Endothelial cell of umbilical vein (primary cell): Measurements from ENCODE around the gene S100A7.

Experiments used
- EZH2 ChIP-seq: IDR thresholded peaks from 2 replicates; pipeline ENCODE4 v1.6.1; 2012; ENCODE audit warnings: borderline replicate concordance, low read depth, mild to moderate bottlenecking, moderate library complexity, low read length, inconsistent platforms; ENCODE audit not compliant: severe bottlenecking
- MYC ChIP-seq: IDR thresholded peaks from one replicate; pipeline ENCODE4 v1.6.1; 2011; ENCODE audit warnings: mild to moderate bottlenecking, low read depth, low read length
- POLR2A ChIP-seq: IDR thresholded peaks from 2 replicates; pipeline ENCODE4 v1.6.1; 2012; ENCODE audit warnings: low read depth, mild to moderate bottlenecking, control low read depth, low read length
- POLR2AphosphoS5 ChIP-seq: IDR thresholded peaks from 2 replicates; pipeline ENCODE4 v1.6.1; 2012; ENCODE audit warnings: low read depth, mild to moderate bottlenecking, control low read depth, low read length, moderate library complexity; ENCODE audit not compliant: insufficient read depth
- TF ChIP-seq, protein P1 (sequence below), 2 donors: IDR thresholded peaks; 1 replicate in 1 of 2; 2 replicates in 1 of 2; pipeline ENCODE4 v1.5.1; 2011; ENCODE audit warnings: low read length in 2 of 2, mild to moderate bottlenecking in 2 of 2, moderate library complexity in 2 of 2, control low read depth in 1 of 2, inconsistent platforms in 1 of 2, low read depth in 1 of 2; ENCODE audit not compliant: insufficient read depth in 1 of 2; ENCODE audit errors: extremely low read depth in 1 of 2

DNA sequence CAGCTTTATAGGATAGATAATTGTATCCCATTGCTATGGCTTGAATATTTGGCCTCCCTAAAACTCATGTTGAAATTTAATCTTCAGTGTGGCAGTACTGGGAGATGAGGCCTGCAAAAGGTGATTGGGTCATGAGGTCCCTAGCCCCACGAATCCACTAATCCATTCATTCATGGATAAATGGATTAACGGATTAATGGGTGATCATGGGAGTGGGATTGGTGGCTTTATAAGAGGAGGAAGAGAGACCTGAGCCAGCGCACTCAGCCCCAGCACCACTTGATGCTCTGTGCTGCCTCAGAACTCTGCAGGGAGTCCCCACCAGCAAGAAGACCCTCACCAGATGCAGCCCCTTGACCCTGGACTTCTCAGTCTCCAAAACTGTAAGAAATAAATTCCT, 43.3 kb upstream of the S100A7 start:
- no peak for TF ChIP-seq POLR2A
- TF ChIP-seq, protein P1, sequence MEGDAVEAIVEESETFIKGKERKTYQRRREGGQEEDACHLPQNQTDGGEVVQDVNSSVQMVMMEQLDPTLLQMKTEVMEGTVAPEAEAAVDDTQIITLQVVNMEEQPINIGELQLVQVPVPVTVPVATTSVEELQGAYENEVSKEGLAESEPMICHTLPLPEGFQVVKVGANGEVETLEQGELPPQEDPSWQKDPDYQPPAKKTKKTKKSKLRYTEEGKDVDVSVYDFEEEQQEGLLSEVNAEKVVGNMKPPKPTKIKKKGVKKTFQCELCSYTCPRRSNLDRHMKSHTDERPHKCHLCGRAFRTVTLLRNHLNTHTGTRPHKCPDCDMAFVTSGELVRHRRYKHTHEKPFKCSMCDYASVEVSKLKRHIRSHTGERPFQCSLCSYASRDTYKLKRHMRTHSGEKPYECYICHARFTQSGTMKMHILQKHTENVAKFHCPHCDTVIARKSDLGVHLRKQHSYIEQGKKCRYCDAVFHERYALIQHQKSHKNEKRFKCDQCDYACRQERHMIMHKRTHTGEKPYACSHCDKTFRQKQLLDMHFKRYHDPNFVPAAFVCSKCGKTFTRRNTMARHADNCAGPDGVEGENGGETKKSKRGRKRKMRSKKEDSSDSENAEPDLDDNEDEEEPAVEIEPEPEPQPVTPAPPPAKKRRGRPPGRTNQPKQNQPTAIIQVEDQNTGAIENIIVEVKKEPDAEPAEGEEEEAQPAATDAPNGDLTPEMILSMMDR (IDR thresholded peaks at IDR 0.05; ENCODE audit: extremely low read depth in 1 of 2, insufficient read depth in 1 of 2, low read depth in 1 of 2, low read length in 2 of 2) = no peak
- no peak for TF ChIP-seq EZH2
- no peak for TF ChIP-seq POLR2AphosphoS5
- no peak for TF ChIP-seq MYC
